GM19328 (cell line): ENCODE data around the gene SNAPC4.

Experiments
- ATAC-seq: cut with Tn5 transposase; IDR thresholded peaks from one replicate; pipeline ENCODE4 v1.9.1; 2021; ENCODE audit warnings: mild to moderate bottlenecking, moderate library complexity; ENCODE audit not compliant: unreplicated experiment

Gene SNAPC4

GRCh38 chr9:136400038-136400834, at the start of gene SNAPC4:
SNAPC4 (minus strand) TSS chr9:136400170; CDS start chr9:136398428, 1,742 bp downstream.
- peak; percentile 72 for ATAC-seq

GRCh38 chr9:136448655-136449054, 48.7 kb upstream of the SNAPC4 start:
- ATAC-seq = no peak

- ATAC-seq = no peak
Observed at GRCh38 chr9:136447173-136447778, 47.3 kb upstream of the SNAPC4 start.

- ATAC-seq = no peak
Observed at GRCh38 chr9:136445799-136446198, 45.8 kb upstream of the SNAPC4 start.

- ATAC-seq = no peak
Observed at GRCh38 chr9:136444102-136444501, 44.1 kb upstream of the SNAPC4 start.

- ATAC-seq = no peak
Observed at GRCh38 chr9:136443687-136444086, 43.7 kb upstream of the SNAPC4 start.

- no peak for ATAC-seq
Observed at GRCh38 chr9:136443087-136443486, 43.1 kb upstream of the SNAPC4 start.

GRCh38 chr9:136442265-136442664, 42.3 kb upstream of the SNAPC4 start:
- ATAC-seq = no peak

- ATAC-seq = no peak
Observed at GRCh38 chr9:136441681-136442245, 41.8 kb upstream of the SNAPC4 start.

- ATAC-seq = no peak
Observed at GRCh38 chr9:136441191-136441680, 41.3 kb upstream of the SNAPC4 start.

GRCh38 chr9:136439481-136440408, 39.8 kb upstream of the SNAPC4 start, which contains the start of gene INPP5E:
INPP5E (minus strand) TSS chr9:136439845; CDS start chr9:136439419, 426 bp downstream.
- ATAC-seq = peak; percentile 51

- ATAC-seq = peak; percentile 31
Observed at GRCh38 chr9:136438548-136439480, 38.8 kb upstream of the SNAPC4 start.

- ATAC-seq = no peak
Observed at GRCh38 chr9:136437839-136438547, 38.0 kb upstream of the SNAPC4 start.

- no peak for ATAC-seq
Observed at GRCh38 chr9:136437430-136437829, 37.5 kb upstream of the SNAPC4 start.

GRCh38 chr9:136436055-136436634, 36.2 kb upstream of the SNAPC4 start:
- no peak for ATAC-seq

GRCh38 chr9:136434580-136435169, 34.7 kb upstream of the SNAPC4 start:
- no peak for ATAC-seq

GRCh38 chr9:136433849-136434579, 34.0 kb upstream of the SNAPC4 start:
- ATAC-seq = no peak
